HG03135 (cell line): ENCODE measurements around the gene TMBIM1.

Experiments used
- ATAC-seq: cut with Tn5 transposase; IDR thresholded peaks from one replicate; pipeline ENCODE4 v1.9.1; 2021; ENCODE audit warnings: mild to moderate bottlenecking, moderate library complexity; ENCODE audit not compliant: unreplicated experiment

TMBIM1 gene, protein sequence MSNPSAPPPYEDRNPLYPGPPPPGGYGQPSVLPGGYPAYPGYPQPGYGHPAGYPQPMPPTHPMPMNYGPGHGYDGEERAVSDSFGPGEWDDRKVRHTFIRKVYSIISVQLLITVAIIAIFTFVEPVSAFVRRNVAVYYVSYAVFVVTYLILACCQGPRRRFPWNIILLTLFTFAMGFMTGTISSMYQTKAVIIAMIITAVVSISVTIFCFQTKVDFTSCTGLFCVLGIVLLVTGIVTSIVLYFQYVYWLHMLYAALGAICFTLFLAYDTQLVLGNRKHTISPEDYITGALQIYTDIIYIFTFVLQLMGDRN

DNA sequence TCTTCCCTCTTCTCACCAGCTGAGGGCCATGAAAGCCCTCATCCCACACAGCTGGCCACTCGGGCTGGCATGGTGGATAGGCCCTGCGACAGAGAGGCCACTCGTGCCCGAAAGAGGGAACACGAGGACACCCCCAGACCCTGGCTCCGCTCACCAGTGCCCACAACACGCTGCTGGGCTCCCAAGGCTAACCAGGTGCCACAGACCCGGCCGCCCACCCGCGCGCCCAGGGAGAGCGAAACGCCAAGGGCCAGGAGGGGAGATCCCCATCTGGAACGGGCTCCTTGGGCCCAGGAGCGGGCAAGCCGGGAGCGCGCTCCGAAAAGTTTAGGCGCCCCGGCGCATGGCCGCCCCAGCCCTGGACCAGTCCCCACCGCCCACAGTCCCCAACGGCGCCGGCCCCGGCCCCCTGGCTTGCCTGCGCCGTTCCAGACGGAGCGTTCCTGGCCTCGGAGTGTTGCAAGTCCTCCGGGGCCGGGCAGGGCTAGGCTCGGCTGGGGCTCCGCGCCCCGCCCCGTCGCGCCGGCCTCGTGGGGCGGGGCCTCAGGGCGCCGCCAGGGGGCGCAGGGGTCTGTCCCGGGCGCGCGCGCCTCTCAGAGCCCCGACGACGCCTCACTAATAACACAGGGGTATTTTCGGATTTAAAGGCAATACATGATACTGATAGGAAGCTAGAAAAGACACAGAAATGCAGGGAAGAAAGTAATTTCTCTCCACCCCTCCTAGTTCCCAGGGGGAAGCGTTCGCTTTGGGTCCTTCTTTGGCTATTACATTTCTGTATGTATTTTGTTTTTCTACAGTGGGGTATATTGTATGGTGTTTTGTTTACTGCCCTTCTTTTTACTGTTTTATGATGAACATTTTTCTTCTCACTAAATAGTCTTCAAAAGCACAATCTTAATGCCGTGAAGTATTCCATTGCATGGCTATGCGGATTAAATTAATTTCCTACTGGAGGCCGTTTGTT, at the start of gene TMBIM1:
TSS of gene TMBIM1 (minus strand) at position 456 of the 967 bp plus-strand sequence. CDS start 10,362 bp downstream, outside the sequence.
- peak; percentile 67 for ATAC-seq

DNA sequence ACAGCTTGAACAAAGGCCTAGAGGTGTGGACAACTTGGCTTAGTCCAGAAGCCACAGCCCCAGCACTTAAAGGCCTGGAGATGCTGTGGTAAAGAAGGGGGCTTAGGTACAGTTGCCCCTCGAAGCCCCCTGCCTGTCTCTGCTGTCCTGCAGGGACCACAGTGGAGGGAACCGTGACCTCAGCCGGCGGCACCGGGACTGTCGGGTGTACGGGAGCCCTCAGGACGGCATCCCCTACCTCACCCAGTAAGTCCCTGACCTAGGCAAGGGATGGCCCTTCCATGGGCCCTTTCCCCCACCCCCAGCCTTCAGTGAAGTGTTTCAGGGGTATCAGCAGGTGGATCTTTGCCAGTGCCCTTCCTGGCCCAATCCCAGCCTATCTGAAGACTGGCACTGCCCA, 49.1 kb upstream of the TMBIM1 start:
- no peak for ATAC-seq

DNA sequence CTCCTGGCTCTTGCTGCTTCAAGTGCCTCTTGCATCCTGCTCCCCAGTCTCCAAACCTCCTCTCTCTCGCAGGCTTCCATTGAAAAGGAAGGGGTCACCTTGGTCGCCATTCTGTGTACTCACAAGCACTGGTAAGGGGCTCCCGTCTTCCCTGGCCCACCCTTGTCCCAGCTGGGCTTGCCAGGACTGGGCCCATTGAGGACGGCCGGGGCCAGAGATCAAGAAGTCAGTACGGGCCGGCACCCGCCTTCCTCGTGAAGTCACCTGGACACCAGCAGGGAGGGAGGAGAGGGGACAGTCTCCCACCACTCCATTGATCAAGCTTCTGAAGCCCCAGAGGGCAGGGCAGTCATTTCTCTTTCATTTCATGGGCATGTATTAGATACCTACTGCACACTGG, 48.4 kb upstream of the TMBIM1 start:
- no peak for ATAC-seq

DNA sequence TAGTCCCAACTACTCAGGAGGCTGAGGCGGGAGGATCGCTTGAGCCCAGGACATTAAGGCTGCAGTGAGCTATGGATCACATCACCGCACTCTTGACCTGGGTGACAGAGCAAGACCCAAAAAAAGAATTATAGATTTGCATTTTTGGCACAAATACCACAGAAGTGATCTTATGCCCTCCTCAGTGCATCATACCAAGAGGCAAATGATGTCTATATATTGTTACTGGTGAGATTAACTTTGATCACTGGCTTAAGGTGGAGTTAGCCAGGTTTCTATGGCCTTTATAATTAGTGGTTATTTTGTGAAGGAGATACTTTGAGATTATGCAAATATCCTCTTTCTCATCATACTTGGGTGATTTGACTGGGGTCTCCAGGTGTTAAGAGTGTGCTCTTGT, 42.2 kb upstream of the TMBIM1 start:
- ATAC-seq: no peak

DNA sequence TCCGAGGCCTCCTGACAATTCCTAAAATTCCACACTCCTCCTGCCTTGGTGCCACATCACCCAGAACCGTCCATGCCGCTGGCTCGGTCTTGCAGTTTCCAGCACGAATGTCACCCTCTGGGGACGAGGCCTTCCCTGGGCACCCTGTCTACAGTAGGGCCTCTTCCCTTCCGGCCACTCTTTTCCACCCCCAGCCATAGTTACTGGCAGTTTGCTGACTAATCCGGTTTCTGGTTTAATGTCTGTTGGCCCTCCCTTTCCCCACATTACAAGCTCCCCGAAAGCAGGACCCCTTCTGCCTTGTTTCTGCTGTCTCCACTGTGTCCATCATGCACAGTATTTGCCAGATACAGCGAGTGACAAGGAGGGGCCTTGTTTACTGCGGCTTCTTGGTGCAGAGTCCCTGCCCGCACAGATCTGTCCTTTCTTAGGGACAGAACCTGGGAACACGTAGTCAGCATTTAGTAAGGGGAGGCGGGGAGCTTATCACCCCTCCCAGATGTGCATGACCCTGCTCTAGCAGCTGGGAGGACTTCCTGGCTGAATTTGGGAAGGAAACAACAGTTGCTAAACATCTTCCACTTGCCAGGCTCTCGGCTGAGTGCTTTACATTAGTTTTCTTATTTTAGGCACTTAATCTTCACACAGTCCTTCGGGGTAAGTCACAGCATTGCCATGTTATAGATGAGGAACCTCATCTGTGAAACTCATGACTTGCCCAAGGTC, 40.8 kb upstream of the TMBIM1 start:
- ATAC-seq: no peak

DNA sequence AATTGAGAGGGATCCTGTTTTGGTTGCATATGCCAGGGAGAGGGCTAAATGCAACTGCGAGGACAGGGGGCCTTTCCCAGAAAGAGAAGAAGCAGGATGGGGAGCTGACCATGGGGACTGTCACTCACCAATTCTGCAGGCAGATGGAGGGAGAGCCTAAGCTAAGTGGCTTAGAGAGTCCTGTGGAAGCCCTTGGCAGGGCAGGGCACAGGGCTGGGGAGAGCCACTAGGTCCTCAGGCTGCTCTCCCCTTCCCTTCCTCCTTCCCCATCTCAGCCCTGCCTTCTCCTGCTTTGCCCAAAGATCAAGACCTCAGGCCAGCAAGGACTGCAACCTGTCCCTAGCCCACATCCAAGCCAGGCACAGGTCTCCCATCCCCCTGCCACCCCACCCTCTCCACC, 40.0 kb upstream of the TMBIM1 start:
- no peak for ATAC-seq

DNA sequence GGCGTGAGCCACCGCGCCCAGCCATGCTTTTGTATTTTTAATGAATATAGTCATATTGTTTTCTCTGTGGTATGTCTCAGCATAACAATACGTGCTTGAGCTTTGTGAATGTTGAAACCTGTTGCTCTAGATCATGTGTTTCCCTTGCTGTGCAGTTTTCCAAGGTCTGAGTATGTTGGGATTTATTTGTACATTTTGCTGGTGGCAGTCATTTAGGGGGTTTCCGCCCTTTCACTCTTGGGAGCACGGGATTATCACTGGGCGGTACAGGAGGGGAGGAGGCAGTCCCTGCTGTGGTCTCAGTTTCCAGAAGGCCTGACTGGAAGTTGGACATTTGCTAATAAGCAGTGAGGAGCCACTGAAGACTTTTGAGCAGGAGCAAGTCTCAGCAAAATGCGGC, 39.4 kb upstream of the TMBIM1 start:
- no peak for ATAC-seq

DNA sequence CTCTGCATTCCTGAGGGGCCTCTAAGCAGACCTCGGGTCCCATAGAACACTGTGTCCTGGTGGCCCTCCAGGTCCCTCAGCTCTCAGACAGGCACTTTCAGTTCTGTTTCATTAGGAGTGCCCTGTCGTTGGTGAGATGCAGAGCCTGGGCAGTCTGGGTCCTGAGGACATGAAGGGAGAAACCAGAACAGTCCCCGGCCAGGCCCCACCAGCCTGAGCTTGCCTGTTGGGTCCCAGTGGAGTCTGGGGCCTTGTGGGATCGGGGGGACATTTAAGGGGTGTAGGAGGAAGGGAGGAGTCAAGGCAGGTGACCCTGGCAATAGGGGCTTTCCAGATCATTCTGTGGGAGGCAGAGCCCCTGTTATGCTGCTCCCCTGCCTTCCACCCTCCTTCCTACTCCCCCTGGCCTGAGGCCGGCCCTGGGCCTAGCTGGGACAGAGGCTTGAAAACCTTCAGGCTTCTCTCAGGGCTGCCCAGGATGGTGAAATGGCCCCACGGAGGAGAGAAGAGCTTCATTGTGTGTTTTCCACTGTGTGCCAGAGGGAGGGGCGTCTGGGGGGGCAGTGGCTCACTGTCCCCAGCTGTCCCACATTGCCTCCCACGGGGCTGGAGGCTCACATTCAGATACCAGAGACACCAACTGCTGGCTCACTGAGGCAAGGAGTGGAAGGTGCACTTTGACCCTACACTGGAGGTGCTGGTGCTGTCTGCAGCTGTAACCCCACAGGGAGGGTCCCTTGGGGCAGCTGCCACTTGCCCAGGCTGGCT, 37.7 kb upstream of the TMBIM1 start:
- peak; percentile 45 for ATAC-seq

DNA sequence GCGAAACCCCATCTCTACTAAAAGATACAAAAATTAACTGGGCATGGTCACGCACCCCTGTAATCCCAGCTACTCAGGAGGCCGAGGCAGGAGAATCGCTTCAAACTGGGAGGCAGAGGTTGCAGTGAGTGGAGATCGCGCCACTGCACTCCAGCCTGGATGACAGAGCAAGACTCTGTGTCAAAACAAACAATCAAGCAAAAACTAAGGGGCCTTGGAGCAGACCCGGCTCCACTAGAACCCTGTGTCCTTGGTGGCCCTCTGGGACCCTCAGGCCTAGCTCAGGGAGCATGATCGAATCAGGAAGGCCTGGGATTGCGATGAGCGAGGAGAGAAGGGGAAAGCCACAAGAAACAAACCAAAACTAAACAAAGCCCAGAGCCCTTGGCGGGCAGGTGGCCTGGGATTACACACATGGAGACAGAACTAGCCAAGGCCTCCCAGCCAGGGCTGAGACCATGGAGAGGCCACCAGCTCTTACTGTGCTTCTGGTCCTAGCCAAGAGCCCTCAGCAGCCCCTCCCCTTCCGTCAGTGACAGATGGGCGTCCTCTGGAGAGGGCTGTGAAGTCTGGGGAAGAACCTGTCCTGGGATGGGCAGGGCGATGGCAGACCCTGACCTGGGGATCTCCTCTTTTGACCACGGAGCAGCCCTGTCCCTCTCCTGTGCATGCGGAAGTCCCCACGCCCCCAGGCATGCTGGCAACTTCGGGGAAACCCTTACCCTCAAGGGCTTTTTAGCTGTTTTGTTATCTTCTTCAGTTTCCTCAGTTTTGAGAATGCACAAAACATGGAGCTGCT, 36.9 kb upstream of the TMBIM1 start:
- ATAC-seq: peak; percentile 35

DNA sequence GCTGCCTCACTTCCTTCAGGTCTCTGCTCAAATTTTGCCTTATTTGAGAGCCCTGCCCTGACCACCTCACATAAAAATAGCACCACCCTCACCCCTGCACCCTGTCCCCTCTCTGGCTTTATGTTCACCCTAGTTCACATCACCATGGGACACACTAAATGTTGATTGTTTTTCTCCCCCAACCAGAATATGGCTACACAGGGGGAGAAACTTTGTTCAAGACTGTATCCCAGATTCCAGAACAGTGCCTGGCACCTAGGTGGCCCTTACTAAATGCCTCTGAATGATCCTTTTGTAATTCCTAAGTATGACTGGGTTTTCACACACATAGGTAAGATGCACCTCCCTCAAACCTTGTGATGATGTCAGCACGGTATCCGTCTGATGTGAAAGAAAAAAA, 36.0 kb upstream of the TMBIM1 start:
- no peak for ATAC-seq

DNA sequence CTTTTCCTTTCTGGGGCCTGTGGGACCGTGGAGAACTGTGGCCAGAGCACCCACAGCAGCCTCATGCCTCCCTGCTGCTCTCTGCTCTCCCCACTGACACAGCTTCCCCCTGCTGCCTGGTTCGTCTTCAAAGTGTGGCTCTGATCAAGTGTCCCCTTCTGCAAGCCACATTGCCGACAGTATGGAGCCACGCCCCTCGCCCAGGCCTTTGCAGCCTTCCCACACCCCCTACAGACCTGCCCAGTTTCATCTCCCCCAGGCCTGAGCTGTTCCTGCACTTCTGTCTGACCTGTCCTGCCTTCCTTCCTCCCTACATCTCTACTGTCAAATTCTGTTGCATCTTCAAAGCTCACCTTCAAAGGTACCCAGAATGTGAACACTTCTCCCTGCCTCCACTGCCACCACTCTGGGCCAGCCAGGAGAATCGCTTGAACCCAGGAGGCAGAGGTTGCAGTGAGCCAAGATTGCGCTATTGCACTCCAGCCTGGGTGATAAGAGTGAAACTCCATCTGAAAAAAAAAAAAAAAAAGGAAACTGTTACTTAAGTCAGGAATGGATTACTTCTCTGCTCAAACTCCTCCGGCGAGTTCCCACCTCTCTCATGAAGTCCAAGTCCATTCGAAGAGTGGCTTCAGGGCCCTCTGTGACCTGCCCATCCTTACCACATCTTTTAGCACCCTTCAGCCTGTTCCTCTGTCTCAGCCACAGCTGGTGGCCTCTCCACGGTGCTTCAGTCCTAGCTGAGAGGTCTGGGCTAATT, 35.3 kb upstream of the TMBIM1 start:
- ATAC-seq: no peak

DNA sequence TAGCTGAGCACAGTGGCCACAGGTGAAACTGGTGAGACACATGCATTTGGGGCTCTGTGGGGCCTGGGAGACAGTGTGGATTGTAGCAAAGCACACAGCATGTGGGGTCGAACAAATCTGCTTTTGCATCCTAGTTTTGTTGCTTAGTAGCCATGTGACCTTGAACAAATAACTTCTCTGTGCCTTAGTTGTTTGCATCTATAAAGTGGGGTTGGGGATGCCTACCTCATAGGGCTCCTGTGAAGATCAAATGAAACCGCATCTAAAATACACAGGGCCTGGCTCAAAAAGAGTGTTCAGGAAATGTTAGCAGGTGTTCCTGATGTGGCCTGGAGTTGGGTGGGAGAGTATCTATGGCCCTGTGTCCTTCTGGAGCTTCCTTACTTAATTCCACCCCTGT, 34.0 kb upstream of the TMBIM1 start:
- ATAC-seq: no peak

DNA sequence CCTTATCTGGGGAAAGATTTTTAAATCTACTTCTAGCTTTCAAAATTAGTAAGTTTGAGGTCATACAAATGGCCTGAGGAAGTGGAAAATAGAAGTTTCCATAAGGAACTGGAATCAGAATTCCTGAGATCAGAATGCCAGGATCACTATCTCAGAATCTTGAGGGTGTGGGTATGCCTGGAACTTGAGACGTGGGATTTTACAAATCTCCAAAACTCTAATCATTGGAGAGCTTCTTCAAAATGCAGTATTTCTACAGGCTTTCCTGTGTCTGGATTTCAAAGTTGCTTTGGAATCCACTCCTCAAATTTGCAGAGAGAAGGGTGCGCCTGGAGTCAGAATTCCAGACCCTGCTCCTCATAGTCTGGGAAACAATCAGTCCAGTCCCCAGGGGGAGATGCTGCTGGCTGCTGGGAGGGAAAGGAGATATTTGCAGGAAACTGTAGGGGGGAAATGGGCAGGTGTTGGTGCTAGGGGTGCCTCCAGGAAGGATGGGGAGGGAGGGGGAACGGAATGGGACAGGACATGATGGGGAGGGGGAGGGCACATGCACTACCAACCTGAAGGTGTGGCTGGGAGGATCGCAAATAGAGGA, 33.4 kb upstream of the TMBIM1 start:
- no peak for ATAC-seq

DNA sequence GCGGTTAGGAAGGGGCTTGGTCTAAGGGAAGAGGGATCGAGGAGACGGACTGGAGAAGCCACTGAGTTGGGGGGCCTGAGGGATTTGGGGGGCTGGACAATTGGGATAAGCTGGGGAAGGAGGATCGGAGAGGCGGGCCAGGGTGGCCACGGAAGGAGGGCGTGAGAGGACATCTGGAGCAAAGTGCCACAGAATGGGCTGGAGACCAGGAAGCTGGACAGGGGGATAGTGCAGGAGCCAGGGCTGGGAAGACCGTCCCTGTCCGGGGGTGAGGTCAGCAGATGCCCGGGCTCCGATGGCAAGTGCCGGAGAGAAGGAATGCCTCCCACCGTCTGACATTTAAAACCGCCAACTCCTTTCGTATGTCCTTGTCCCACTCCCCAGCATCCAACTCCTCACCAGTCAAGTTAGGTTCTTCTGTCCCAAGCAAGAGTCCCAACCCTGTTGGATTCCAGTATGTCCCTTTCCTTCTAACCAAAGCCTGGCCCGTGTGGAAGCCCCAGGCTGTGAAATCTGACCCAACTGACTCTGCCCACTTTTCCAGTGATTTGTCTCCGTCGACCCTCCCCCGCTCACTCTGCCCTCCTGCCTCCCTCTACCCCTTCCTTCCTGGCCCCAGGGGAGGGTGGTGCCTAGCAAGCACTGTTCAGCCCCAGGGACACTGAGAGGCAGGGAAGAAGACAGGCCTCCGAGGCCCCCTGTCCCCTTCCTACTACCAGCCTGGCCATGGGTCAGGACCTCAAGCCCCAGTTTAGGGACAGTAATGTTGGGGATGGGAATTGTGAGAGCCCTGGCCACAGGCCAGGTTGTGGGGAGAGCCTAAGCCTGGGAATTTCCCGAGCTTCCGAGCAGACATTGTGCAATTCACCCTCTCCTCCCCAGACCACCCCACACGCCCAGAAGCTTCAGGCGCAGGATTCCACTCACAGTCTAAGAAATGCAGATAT, 31.5 kb upstream of the TMBIM1 start:
- ATAC-seq: no peak

DNA sequence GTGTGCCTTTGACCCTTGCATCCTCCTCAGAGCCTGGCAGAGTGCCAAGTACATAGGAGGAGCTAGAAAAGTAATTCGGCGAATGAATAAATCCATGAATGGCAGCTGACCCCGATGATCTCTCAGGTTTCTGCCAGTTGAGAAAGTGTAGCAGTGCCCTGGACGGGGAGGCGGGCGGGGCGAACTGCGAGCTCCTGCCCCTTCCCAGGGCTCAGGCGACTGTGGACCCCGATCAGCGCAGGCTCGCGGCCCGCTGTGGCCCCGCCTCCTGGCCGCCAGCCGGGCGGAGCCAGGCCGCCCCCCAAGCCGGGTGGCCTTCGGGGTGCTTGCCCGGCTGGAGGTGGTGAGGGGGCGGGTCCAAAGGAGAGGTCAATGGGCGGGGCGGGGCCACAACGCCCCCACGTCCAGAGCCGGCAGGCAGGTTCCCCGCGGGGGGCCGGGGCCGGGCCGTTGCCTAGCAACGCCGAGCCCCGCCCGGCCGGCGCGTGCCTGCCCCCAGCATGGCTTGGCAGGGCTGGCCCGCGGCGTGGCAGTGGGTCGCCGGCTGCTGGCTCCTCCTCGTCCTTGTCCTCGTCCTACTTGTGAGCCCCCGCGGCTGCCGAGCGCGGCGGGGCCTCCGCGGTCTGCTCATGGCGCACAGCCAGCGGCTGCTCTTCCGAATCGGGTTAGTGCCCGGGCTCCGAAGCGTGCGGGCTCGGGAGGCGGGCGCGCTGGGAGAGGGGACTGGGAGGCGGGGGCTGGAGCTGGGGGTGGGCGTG, 30.6 kb upstream of the TMBIM1 start:
- ATAC-seq: peak; percentile 62

DNA sequence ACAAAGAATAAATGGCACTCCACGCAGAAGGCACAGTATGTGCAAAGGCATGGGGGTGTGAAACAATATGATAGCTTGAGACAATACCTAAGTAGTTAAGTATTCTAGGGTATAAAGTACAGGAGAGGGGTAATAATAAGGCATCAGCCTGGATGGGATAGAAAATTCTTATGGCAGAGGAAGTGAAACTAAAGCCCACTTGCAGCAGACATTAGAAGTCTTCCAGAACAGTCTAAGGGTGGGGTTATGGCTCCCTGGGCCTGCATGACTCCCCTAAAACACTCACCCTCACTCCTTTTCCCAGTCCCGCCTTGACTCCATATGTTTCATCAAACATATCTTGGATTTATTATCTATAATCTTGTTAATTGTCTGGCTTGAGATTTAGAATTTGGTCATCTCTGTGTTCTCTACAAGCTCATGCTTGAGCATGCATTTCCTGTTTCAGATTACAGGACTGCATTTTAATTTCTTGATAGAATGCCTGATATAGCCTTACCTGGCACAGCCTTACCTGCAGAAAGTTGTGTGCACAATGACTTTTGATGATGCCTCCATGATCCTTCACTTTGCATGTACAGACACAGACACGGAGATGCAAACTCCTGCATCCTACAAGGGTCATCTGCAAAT, 28.5 kb upstream of the TMBIM1 start:
- ATAC-seq: no peak
